Neural cell (in vitro differentiated cells): ENCODE data around the gene IMPA2. TPM values are rescaled to one million over a fixed set of nuclear protein-coding genes. Genes with fewer than 3 reads are reported as not detected.

ENCODE experiments used
- H2AFZ ChIP-seq: fragments of 200-600, 300-800 bp; sonication (generic), shearing (Covaris generic); 2 replicates; pipeline ENCODE4 v1.6.0; 2014; ENCODE audit warnings: low read depth, mild to moderate bottlenecking, antibody characterized with exemption, low read length, moderate library complexity
- H3F3A ChIP-seq: fragments of 200-600 bp; shearing (Covaris generic); 2 replicates; pipeline ENCODE4 v1.6.1; 2016; ENCODE audit warnings: mild to moderate bottlenecking, moderate library complexity, mixed read lengths, antibody characterized with exemption, low read length; ENCODE audit not compliant: insufficient read depth, poor library complexity, severe bottlenecking
- H3K27ac ChIP-seq: fragments of 200-600, 300-800 bp; sonication (generic), shearing (Covaris generic); 2 replicates; pipeline ENCODE4 v1.5.1; 2014; ENCODE audit warnings: mild to moderate bottlenecking, low read length, moderate library complexity
- H3K27me3 ChIP-seq: fragments of 300-800, 200-600 bp; sonication (generic), shearing (Covaris generic); 2 replicates; pipeline ENCODE4 v1.6.0; 2014; ENCODE audit warnings: mild to moderate bottlenecking, low read depth, low read length, moderate library complexity; ENCODE audit not compliant: insufficient read depth
- H3K36me3 ChIP-seq: fragments of 300-800, 200-600 bp; sonication (generic), shearing (Covaris generic); 2 replicates; pipeline ENCODE4 v1.5.1; 2014; ENCODE audit warnings: mild to moderate bottlenecking, antibody characterized with exemption, low read length, moderate library complexity; ENCODE audit not compliant: insufficient read depth
- H3K4me2 ChIP-seq: fragments of 300-800, 200-600 bp; sonication (generic), shearing (Covaris generic); 2 replicates; pipeline ENCODE4 v1.6.0; 2014; ENCODE audit warnings: mild to moderate bottlenecking, low read length
- H3K4me3 ChIP-seq: fragments of 300-800, 200-600 bp; sonication (generic), shearing (Covaris generic); 2 replicates; pipeline ENCODE4 v1.5.1; 2014; ENCODE audit warnings: mild to moderate bottlenecking, low read length, moderate library complexity
- H3K79me2 ChIP-seq: fragments of 200-600 bp; shearing (Covaris generic); replicated peaks from 2 replicates; pipeline ENCODE4 v1.6.0; 2014; ENCODE audit warnings: mild to moderate bottlenecking, low read length, moderate library complexity; ENCODE audit not compliant: insufficient read depth
- H3K9ac ChIP-seq: fragments of 300-800, 200-600 bp; sonication (generic), shearing (Covaris generic); 2 replicates; pipeline ENCODE4 v1.6.1; 2016; ENCODE audit warnings: mild to moderate bottlenecking, low read length, mixed read lengths
- H3K9me2 ChIP-seq: fragments of 200-600 bp; shearing (Covaris generic); 2 replicates; pipeline ENCODE4 v1.6.1; 2016; ENCODE audit warnings: mild to moderate bottlenecking, low read length, mixed read lengths; ENCODE audit not compliant: insufficient read depth
- H3K9me3 ChIP-seq: fragments of 200-600, 300-800 bp; sonication (generic), shearing (Covaris generic); 2 replicates; pipeline ENCODE4 v1.6.1; 2016; ENCODE audit warnings: mild to moderate bottlenecking, mixed run types, low read length, moderate library complexity, mixed read lengths
- H4K20me1 ChIP-seq: fragments of 200-600 bp; shearing (Covaris generic); 2 replicates; pipeline ENCODE4 v1.6.1; 2016; ENCODE audit warnings: mild to moderate bottlenecking, mixed run types; ENCODE audit not compliant: insufficient read depth
- CTCF ChIP-seq: fragments of 450-650 bp; IDR thresholded peaks from 2 replicates; pipeline ENCODE4 v1.5.1; 2014; ENCODE audit warnings: antibody characterized with exemption, mild to moderate bottlenecking, moderate library complexity; ENCODE audit not compliant: poor library complexity, severe bottlenecking
- EP300 ChIP-seq: fragments of 450-650 bp; conservative IDR thresholded peaks from 2 replicates; pipeline ENCODE4 v1.6.1; 2014; ENCODE audit warnings: antibody characterized with exemption, mild to moderate bottlenecking, moderate library complexity; ENCODE audit not compliant: poor library complexity, severe bottlenecking
- EZH2 ChIP-seq: fragments of 200-600, 300-800 bp; shearing (Covaris generic), sonication (generic); IDR thresholded peaks from 2 replicates; pipeline ENCODE4 v1.6.1; 2014; ENCODE audit warnings: antibody characterized with exemption, low read length, borderline replicate concordance, mild to moderate bottlenecking; ENCODE audit not compliant: insufficient read depth, poor library complexity, severe bottlenecking
- MXI1 ChIP-seq: fragments of 450-650 bp; conservative IDR thresholded peaks from 2 replicates; pipeline ENCODE4 v1.6.1; 2014; ENCODE audit warnings: antibody characterized with exemption, mild to moderate bottlenecking; ENCODE audit not compliant: poor library complexity, severe bottlenecking
- POLR2AphosphoS5 ChIP-seq: IDR thresholded peaks from 2 replicates; pipeline ENCODE4 v1.6.1; 2012
- RAD21 ChIP-seq: fragments of 450-650 bp; conservative IDR thresholded peaks from 2 replicates; pipeline ENCODE4 v1.6.1; 2014; ENCODE audit warnings: antibody characterized with exemption, mild to moderate bottlenecking, moderate library complexity
- REST ChIP-seq: IDR thresholded peaks from 2 replicates; pipeline ENCODE4 v1.6.1; 2012; ENCODE audit warnings: borderline replicate concordance
- SMC3 ChIP-seq: fragments of 450-650 bp; conservative IDR thresholded peaks from 2 replicates; pipeline ENCODE4 v1.6.1; 2014; ENCODE audit warnings: antibody characterized with exemption, mild to moderate bottlenecking, moderate library complexity; ENCODE audit not compliant: poor library complexity
- TAF1 ChIP-seq: IDR thresholded peaks from 2 replicates; pipeline ENCODE4 v1.6.1; 2012; ENCODE audit warnings: low read depth
- polyA plus RNA-seq: library from polyadenylated mRNA; depleted of rRNA; stranded (reverse); fragments of >200 nt; gene quantifications from 2 replicates; pipeline ENCODE4 v1.2.3, GENCODE V29; 2014

Gene IMPA2
- polyA plus RNA-seq, 1 donor from 2014 or later, result 2.7 TPM

- H3K79me2 ChIP-seq, result no peaks in the 10 kb centered on the region
- no peak overlapping the region for H3K4me3 ChIP-seq
- no peak for TF ChIP-seq MXI1
- TF ChIP-seq EZH2, result no peak
- no peak for TF ChIP-seq REST
- TF ChIP-seq POLR2AphosphoS5, result no peak
- TF ChIP-seq EP300, result no peak
- no peak for TF ChIP-seq CTCF
- H3K9me3 ChIP-seq, result no peaks in the 10 kb centered on the region
- H3K36me3 ChIP-seq, result no peaks in the 10 kb centered on the region
- H3F3A ChIP-seq, result no peaks in the 10 kb centered on the region
- H3K27ac ChIP-seq, result no peak overlapping the region
- no peak overlapping the region for H3K9ac ChIP-seq
- no peaks in the 10 kb centered on the region for H3K9me2 ChIP-seq
- H4K20me1 ChIP-seq, result no peaks in the 10 kb centered on the region
- H3K27me3 ChIP-seq, result no peaks in the 10 kb centered on the region
- no peak overlapping the region for H3K4me2 ChIP-seq
- H2AFZ ChIP-seq, result no peak overlapping the region
Measured at GRCh38 chr18:11962597-11962996, 18.7 kb upstream of the IMPA2 start.

- no peaks in the 10 kb centered on the region for H3K27me3 ChIP-seq
- no peaks in the 10 kb centered on the region for H3K9me3 ChIP-seq
- H3K27ac ChIP-seq, result no peak overlapping the region
- H3K79me2 ChIP-seq, result no peaks in the 10 kb centered on the region
- no peak overlapping the region for H2AFZ ChIP-seq
- no peaks in the 10 kb centered on the region for H4K20me1 ChIP-seq
- no peaks in the 10 kb centered on the region for H3F3A ChIP-seq
- H3K36me3 ChIP-seq, result no peaks in the 10 kb centered on the region
- no peak overlapping the region for H3K9ac ChIP-seq
- H3K9me2 ChIP-seq, result no peaks in the 10 kb centered on the region
- TF ChIP-seq RAD21 (no peak), MXI1 (no peak), REST (no peak), EZH2 (no peak), CTCF (no peak), POLR2AphosphoS5 (no peak), EP300 (no peak), TAF1 (no peak), SMC3 (no peak)
- no peak overlapping the region for H3K4me2 ChIP-seq
- no peak overlapping the region for H3K4me3 ChIP-seq
Measured at GRCh38 chr18:11963991-11964484, 17.3 kb upstream of the IMPA2 start.
